ENCODE data around the gene CCT4. TPM values are rescaled to one million over a fixed set of nuclear protein-coding genes. Genes with fewer than 3 reads are reported as not detected.

Gene CCT4
- total RNA-seq, 1 experiment from 2014 or later = 239 TPM

GRCh38 chr2:61911510-61911909 lies 23.1 kb upstream of the CCT4 start:
- ATAC-seq (peak; percentile 67; the same call in 1 of the 2 replicates), DNase-seq (ENCODE audit: low read depth, low spot score) (no peak)
- Histone ChIP-seq H3K9me3 (ENCODE audit: control insufficient read depth, insufficient read depth, low read depth, low read length) (no peaks in the 10 kb centered on the region), H3K4me1 (ENCODE audit: control insufficient read depth, insufficient read depth, low read length) (peaks cover 10% of the 10 kb centered on the region; the same call in 1 of the 2 replicates), H3K36me3 (ENCODE audit: control insufficient read depth, insufficient read depth, low read length) (no peaks in the 10 kb centered on the region), H3K27ac (ENCODE audit: low read length) (no peak overlapping the region), H3K4me3 (ENCODE audit: low read depth in 2 of 2, low read length in 2 of 2) (no peak overlapping the region), H3K27me3 (ENCODE audit: control insufficient read depth, insufficient read depth, low read length) (no peaks in the 10 kb centered on the region)
- in situ Hi-C loops (cut with HindIII; ENCODE audit: low pct_unique_long_range_greater_than_20kb, low sequenced_read_pairs) = no loop called here
- TF ChIP-seq REST (IDR thresholded peaks at IDR 0.05; ENCODE audit: insufficient read depth in 1 of 2, low read depth in 2 of 2, low read length in 1 of 2) (no peak), CTCF (IDR thresholded peaks at IDR 0.05) (peak; percentile 24; the same call in 1 of the 2 replicates), POLR2AphosphoS5 (IDR thresholded peaks at IDR 0.05; ENCODE audit: low read depth, low read length) (no peak)
- ChIA-PET POLR2A (interaction anchor here (0.6 kb wide), 1 partner anchor 305 kb away, joined by 4 read pairs; no protein-coding TSS in a partner anchor), CTCF (no interaction called here)
- no TSS peak for BruUV-seq (replicated peaks)
- intact Hi-C loops (cut with micrococcal nuclease; ENCODE audit: unreplicated experiment) = no loop called here

GRCh38 chr2:61910603-61911002 lies 22.1 kb upstream of the CCT4 start:
- DNase-seq (ENCODE audit: low read depth, low spot score) = no peak
- ATAC-seq = no peak
- Histone ChIP-seq H3K36me3 (ENCODE audit: control insufficient read depth, insufficient read depth, low read length) (peaks cover 4% of the 10 kb centered on the region; the same call in 1 of the 2 replicates), H3K9me3 (ENCODE audit: control insufficient read depth, insufficient read depth, low read depth, low read length) (no peaks in the 10 kb centered on the region), H3K27me3 (ENCODE audit: control insufficient read depth, insufficient read depth, low read length) (no peaks in the 10 kb centered on the region), H3K27ac (ENCODE audit: low read length) (no peak overlapping the region), H3K4me1 (ENCODE audit: control insufficient read depth, insufficient read depth, low read length) (peaks cover 13% of the 10 kb centered on the region; the same call in 1 of the 2 replicates), H3K4me3 (ENCODE audit: low read depth in 2 of 2, low read length in 2 of 2) (no peak overlapping the region)
- CTCF ChIA-PET = no interaction called here
- intact Hi-C loops (cut with micrococcal nuclease; ENCODE audit: unreplicated experiment) (no loop called here), in situ Hi-C loops (cut with HindIII; ENCODE audit: low pct_unique_long_range_greater_than_20kb, low sequenced_read_pairs) (no loop called here)
- BruUV-seq (replicated peaks) = no TSS peak
- POLR2A ChIA-PET = no interaction called here
- TF ChIP-seq SIN3A (IDR thresholded peaks at IDR 0.05; ENCODE audit: borderline replicate concordance, insufficient read depth, low read depth, low read length) = no peak
- peak; percentile 70 for TF ChIP-seq CTCF (IDR thresholded peaks at IDR 0.05)

GRCh38 chr2:61909116-61909515 lies 20.7 kb upstream of the CCT4 start:
- POLR2A ChIA-PET = no interaction called here
- H3K4me3 ChIP-seq (ENCODE audit: low read depth in 2 of 2, low read length in 2 of 2) = no peak overlapping the region
- H3K9me3 ChIP-seq (ENCODE audit: control insufficient read depth, insufficient read depth, low read depth, low read length) = no peaks in the 10 kb centered on the region
- no peaks in the 10 kb centered on the region for H3K27me3 ChIP-seq (ENCODE audit: control insufficient read depth, insufficient read depth, low read length)
- CTCF ChIA-PET = no interaction called here
- ATAC-seq (no peak), DNase-seq (ENCODE audit: low read depth, low spot score) (no peak)
- H3K36me3 ChIP-seq (ENCODE audit: control insufficient read depth, insufficient read depth, low read length) = peaks cover 4% of the 10 kb centered on the region; the same call in 1 of the 2 replicates
- TF ChIP-seq TCF7L2 (IDR thresholded peaks at IDR 0.05; ENCODE audit: low read depth, low read length) (no peak), CTCF (IDR thresholded peaks at IDR 0.05) (no peak), REST (IDR thresholded peaks at IDR 0.05; ENCODE audit: insufficient read depth in 1 of 2, low read depth in 2 of 2, low read length in 1 of 2) (no peak), POLR2AphosphoS5 (IDR thresholded peaks at IDR 0.05; ENCODE audit: low read depth, low read length) (no peak), SIN3A (IDR thresholded peaks at IDR 0.05; ENCODE audit: borderline replicate concordance, insufficient read depth, low read depth, low read length) (no peak)
- BruUV-seq (replicated peaks) = no TSS peak
- H3K4me1 ChIP-seq (ENCODE audit: control insufficient read depth, insufficient read depth, low read length) = peaks cover 17% of the 10 kb centered on the region; the same call in 1 of the 2 replicates
- in situ Hi-C loops (cut with HindIII; ENCODE audit: low pct_unique_long_range_greater_than_20kb, low sequenced_read_pairs) = no loop called here
- no peak overlapping the region for H3K27ac ChIP-seq (ENCODE audit: low read length)
- intact Hi-C loops (cut with micrococcal nuclease; ENCODE audit: unreplicated experiment) = no loop called here

All from Panc1 (cell line).